GM10248 (cell line): ENCODE data around the gene NUP54.

Experiments
- CTCF ChIA-PET: fragments of 300-600 bp; sonication (Branson Sonifier 250); formaldehyde crosslinking; extraction: SDS; loops from one replicate; lab custom pipeline; 2021; ENCODE audit warnings: antibody characterized with exemption; lab: Yijun Ruan, JAX
- POLR2A ChIA-PET: fragments of 350-650 bp; sonication (Branson Sonifier 250); formaldehyde crosslinking; extraction: SDS; loops from one replicate; lab custom pipeline; 2020; ENCODE audit warnings: antibody characterized with exemption; lab: Yijun Ruan, JAX
- DNase-seq: peaks from one replicate; pipeline ENCODE4 v3.0.0; 2012; ENCODE audit errors: extremely low spot score
- TF ChIP-seq, protein P1 (sequence below): IDR thresholded peaks from 2 replicates; pipeline ENCODE4 v1.5.1; 2012; ENCODE audit warnings: mild to moderate bottlenecking, low read depth; ENCODE audit errors: extremely low read depth, missing control alignments, control extremely low read depth

NUP54 gene

DNA sequence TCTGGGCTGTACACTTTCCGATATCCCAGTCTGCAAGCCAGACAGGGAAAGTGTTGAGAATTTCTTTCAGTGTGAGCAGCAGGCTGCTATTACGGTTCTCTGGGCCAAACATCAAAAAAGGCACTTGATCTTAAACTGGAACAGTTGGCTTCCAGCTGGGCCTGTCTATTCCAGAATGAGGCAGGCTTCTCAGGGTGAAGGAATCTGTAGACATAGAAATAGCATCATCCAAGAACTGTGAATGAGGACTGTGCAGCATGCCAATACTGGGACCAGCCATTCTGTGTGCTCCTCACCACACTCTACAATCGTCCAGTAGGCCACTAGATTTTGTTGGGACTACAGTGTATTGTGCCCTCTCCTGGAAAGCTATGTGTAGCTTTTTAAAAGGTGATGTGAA is 42.5 kb downstream of the NUP54 start:
- POLR2A ChIA-PET, result no interaction called here
- TF ChIP-seq, protein P1, sequence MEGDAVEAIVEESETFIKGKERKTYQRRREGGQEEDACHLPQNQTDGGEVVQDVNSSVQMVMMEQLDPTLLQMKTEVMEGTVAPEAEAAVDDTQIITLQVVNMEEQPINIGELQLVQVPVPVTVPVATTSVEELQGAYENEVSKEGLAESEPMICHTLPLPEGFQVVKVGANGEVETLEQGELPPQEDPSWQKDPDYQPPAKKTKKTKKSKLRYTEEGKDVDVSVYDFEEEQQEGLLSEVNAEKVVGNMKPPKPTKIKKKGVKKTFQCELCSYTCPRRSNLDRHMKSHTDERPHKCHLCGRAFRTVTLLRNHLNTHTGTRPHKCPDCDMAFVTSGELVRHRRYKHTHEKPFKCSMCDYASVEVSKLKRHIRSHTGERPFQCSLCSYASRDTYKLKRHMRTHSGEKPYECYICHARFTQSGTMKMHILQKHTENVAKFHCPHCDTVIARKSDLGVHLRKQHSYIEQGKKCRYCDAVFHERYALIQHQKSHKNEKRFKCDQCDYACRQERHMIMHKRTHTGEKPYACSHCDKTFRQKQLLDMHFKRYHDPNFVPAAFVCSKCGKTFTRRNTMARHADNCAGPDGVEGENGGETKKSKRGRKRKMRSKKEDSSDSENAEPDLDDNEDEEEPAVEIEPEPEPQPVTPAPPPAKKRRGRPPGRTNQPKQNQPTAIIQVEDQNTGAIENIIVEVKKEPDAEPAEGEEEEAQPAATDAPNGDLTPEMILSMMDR, result no peak
- CTCF ChIA-PET, result interaction anchor here (1.0 to 2.0 kb wide), 4 partner anchors 8 to 72 kb away, joined by 3 to 9 read pairs (median 3); no protein-coding TSS in a partner anchor
- no peak for DNase-seq

DNA sequence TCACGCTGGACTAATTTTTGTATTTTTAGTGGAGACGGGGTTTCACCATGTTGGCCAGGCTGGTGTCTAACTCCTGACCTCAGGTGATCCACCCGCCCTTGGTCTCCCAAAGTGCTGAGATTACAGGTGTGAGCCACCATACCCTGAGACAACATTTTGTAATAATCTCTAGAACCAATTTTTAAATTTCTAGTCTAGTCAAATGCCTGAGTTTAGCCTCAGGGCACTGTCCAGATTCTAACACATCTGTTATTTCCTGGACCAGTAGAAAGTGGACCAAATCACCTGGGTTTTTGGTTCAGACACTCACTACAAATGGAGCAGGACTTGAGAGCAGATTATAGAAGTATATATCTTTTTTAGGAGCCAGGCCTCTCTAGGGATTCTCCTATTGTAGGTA is 52.1 kb downstream of the NUP54 start:
- POLR2A ChIA-PET, result no interaction called here
- TF ChIP-seq, protein P1, result no peak
- CTCF ChIA-PET, result no interaction called here
- no peak for DNase-seq

DNA sequence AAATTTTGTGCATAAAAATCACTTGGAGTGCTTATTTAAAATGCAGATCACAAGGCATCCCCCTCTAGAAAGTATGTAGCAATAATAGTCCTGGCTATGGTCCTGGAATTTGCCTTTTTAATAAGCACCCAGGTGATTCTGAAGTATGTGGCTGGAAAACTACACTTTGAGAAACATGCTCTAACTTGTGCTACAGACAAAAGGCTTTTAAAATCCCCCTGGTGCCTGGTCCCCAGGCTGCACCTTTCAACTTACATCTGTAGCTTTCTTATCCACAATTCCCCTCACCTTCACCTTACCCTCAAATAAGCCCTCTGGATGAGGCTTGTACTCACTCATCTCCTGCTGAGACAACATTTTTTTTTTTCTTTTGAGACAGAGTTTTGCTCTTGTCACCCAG is 52.6 kb downstream of the NUP54 start:
- no peak for DNase-seq
- POLR2A ChIA-PET, result no interaction called here
- TF ChIP-seq, protein P1, result no peak
- CTCF ChIA-PET, result interaction anchor here (1.2 kb wide), 1 partner anchor 24 kb away, joined by 3 read pairs; no protein-coding TSS in a partner anchor

DNA sequence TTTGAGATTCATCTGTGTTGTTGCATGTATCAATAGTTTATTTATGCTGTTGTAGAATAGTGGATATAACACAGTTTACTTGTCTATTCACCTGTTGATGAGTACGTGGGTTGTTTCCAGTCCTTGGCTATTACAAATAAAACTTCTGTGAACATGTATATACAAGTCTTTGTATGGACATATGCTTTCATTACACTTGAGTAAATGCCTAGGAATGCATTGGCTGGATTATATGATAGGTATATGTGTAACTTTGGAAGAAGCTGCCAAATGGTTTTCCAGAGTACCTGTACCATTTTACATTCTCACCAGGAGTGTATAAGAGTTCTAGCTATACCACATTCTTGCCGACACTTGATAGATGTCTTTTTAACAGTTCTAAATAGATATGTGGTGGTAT is 57.1 kb downstream of the NUP54 start:
- ChIA-PET CTCF (interaction anchor here (1.1 to 1.5 kb wide), 3 partner anchors 9 to 71 kb away, joined by 3 to 6 read pairs (median 3); no protein-coding TSS in a partner anchor), POLR2A (no interaction called here)
- no peak for DNase-seq
- TF ChIP-seq, protein P1, result no peak

DNA sequence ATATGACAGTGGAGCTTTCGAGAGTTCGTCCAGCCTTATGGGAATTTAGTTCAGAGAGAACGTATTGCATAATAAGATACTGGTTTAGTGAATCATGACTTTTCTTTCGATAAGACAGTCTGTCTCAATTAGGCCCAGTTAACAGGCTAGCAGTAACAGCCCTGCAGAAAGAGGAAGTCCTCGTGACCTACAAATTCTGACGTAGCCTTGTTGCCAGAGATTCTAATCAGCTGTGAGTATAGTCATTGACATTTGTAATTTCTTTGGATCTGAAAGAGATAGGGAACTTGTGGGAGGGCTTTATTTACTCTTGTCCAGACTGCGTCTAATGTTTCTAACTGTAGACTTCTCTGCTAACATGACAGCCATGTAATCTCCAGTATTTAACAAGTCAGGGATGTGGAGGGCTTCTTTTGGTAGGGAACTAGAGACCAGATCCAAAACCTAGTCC is 57.9 kb downstream of the NUP54 start:
- POLR2A ChIA-PET, result no interaction called here
- TF ChIP-seq, protein P1, result no peak
- DNase-seq, result peak; percentile 41
- CTCF ChIA-PET, result interaction anchor here (1.5 kb wide), 1 partner anchor 37 kb away, joined by 3 read pairs; no protein-coding TSS in a partner anchor

DNA sequence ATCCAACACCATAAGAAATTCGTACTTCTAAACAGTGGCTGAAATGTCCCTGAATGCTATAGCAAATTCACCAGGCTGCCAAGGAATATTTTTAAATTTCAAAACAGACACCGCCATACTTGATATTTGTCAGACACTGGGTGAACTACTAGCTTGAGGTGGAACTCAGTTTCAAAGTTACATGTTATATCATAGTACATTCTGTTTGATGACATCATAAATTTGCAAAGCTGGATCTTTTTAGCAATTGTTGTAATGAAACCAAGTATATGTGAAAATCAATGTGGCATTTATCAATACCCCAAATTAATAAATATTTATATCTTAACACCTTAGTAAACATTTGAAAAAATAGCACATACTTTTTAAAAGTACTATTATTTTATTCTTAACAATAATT is 59.5 kb downstream of the NUP54 start:
- TF ChIP-seq, protein P1, result no peak
- POLR2A ChIA-PET, result no interaction called here
- CTCF ChIA-PET, result interaction anchor here (1.4 kb wide), 1 partner anchor 93 kb away, joined by 4 read pairs; no protein-coding TSS in a partner anchor
- no peak for DNase-seq
